ENCODE data around the gene SORCS1. TPM values are rescaled to one million over a fixed set of nuclear protein-coding genes. Genes with fewer than 3 reads are reported as not detected.

SORCS1 gene
- total and polyA plus RNA-seq, 2 donors (not counting 1 experiment from before 2014, with no cell fraction given): not detected

GRCh38 chr10:106619346-106619745 is 545.2 kb downstream of the SORCS1 start:
- Histone ChIP-seq H3K4me2 (replicated peaks; ENCODE audit: low read depth, low read length, poor library complexity, severe bottlenecking) (no peak overlapping the region), H3K4me3 (ENCODE audit: control extremely low read depth in 1 of 5, extremely low read depth in 1 of 5, insufficient read depth in 1 of 5, low read depth in 2 of 5, low read length in 4 of 5) (no peak overlapping the region), H3K79me2 (ENCODE audit: control insufficient read depth, insufficient read depth, low read length) (no peaks in the 10 kb centered on the region), H2AFZ (ENCODE audit: insufficient read depth, low read depth, low read length, poor library complexity, severe bottlenecking) (no peak overlapping the region), H3K4me1 (ENCODE audit: control insufficient read depth in 2 of 2, insufficient read depth in 2 of 2, low read length in 2 of 2) (no peaks in the 10 kb centered on the region), H3K9me3 (ENCODE audit: control extremely low read depth in 1 of 3, control insufficient read depth in 2 of 3, insufficient read depth in 1 of 3, low read length in 2 of 3) (no peaks in the 10 kb centered on the region), H3K27me3 (replicated peaks in 1 of 4; ENCODE audit: control extremely low read depth in 1 of 4, control insufficient read depth in 3 of 4, insufficient read depth in 4 of 4, low read length in 3 of 4) (no peaks in the 10 kb centered on the region), H3K36me3 (replicated peaks in 1 of 2; ENCODE audit: control extremely low read depth in 1 of 2, control insufficient read depth in 1 of 2, extremely low read depth in 1 of 2, insufficient read depth in 2 of 2, low read length in 1 of 2) (no peaks in the 10 kb centered on the region), H3K9ac (ENCODE audit: low read length) (no peak overlapping the region), H4K20me1 (ENCODE audit: control insufficient read depth, insufficient read depth, low read length, poor library complexity, severe bottlenecking) (no peaks in the 10 kb centered on the region), H3K27ac (ENCODE audit: low read length in 2 of 2) (no peak overlapping the region)
- 86% methylated on average over 1 of the region's 1 CpG for WGBS (ENCODE audit: insufficient coverage)
- no peak overlapping the region for H3K4me3 Mint-ChIP-seq
- no peak for ATAC-seq (ENCODE audit: low read depth)
- intact Hi-C loops (cut with micrococcal nuclease): no loop called here
- POLR2A ChIA-PET: no interaction called here
- H3K27ac Mint-ChIP-seq: no peak overlapping the region
- no peaks in the 10 kb centered on the region for H3K9me3 Mint-ChIP-seq (ENCODE audit: insufficient read depth)
- peaks cover 3% of the 10 kb centered on the region for H3K27me3 Mint-ChIP-seq
- DNase-seq: no peak
- CTCF ChIA-PET: no interaction called here
- no peaks in the 10 kb centered on the region for H3K4me1 Mint-ChIP-seq
- no peak for TF ChIP-seq EZH2 (IDR thresholded peaks at IDR 0.05; ENCODE audit: borderline replicate concordance, insufficient read depth, low read depth, low read length, poor library complexity, severe bottlenecking)
- TF ChIP-seq, protein P1, sequence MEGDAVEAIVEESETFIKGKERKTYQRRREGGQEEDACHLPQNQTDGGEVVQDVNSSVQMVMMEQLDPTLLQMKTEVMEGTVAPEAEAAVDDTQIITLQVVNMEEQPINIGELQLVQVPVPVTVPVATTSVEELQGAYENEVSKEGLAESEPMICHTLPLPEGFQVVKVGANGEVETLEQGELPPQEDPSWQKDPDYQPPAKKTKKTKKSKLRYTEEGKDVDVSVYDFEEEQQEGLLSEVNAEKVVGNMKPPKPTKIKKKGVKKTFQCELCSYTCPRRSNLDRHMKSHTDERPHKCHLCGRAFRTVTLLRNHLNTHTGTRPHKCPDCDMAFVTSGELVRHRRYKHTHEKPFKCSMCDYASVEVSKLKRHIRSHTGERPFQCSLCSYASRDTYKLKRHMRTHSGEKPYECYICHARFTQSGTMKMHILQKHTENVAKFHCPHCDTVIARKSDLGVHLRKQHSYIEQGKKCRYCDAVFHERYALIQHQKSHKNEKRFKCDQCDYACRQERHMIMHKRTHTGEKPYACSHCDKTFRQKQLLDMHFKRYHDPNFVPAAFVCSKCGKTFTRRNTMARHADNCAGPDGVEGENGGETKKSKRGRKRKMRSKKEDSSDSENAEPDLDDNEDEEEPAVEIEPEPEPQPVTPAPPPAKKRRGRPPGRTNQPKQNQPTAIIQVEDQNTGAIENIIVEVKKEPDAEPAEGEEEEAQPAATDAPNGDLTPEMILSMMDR (IDR thresholded peaks at IDR 0.05): no peak

GRCh38 chr10:106618646-106619045 is 545.9 kb downstream of the SORCS1 start:
- H3K4me2 ChIP-seq (replicated peaks; ENCODE audit: low read depth, low read length, poor library complexity, severe bottlenecking): no peak overlapping the region
- H3K9ac ChIP-seq (ENCODE audit: low read length): no peak overlapping the region
- H3K27me3 ChIP-seq (replicated peaks in 1 of 4; ENCODE audit: control extremely low read depth in 1 of 4, control insufficient read depth in 3 of 4, insufficient read depth in 4 of 4, low read length in 3 of 4): no peaks in the 10 kb centered on the region
- POLR2A ChIA-PET: no interaction called here
- no peaks in the 10 kb centered on the region for H4K20me1 ChIP-seq (ENCODE audit: control insufficient read depth, insufficient read depth, low read length, poor library complexity, severe bottlenecking)
- no peaks in the 10 kb centered on the region for H3K36me3 ChIP-seq (replicated peaks in 1 of 2; ENCODE audit: control extremely low read depth in 1 of 2, control insufficient read depth in 1 of 2, extremely low read depth in 1 of 2, insufficient read depth in 2 of 2, low read length in 1 of 2)
- no peaks in the 10 kb centered on the region for H3K79me2 ChIP-seq (ENCODE audit: control insufficient read depth, insufficient read depth, low read length)
- H3K4me1 ChIP-seq (ENCODE audit: control insufficient read depth in 2 of 2, insufficient read depth in 2 of 2, low read length in 2 of 2): no peaks in the 10 kb centered on the region
- intact Hi-C loops (cut with micrococcal nuclease): no loop called here
- ATAC-seq (ENCODE audit: low read depth) (no peak), DNase-seq (no peak)
- H3K27ac Mint-ChIP-seq: no peak overlapping the region
- no peak overlapping the region for H3K4me3 ChIP-seq (ENCODE audit: control extremely low read depth in 1 of 5, extremely low read depth in 1 of 5, insufficient read depth in 1 of 5, low read depth in 2 of 5, low read length in 4 of 5)
- no peaks in the 10 kb centered on the region for H3K9me3 ChIP-seq (ENCODE audit: control extremely low read depth in 1 of 3, control insufficient read depth in 2 of 3, insufficient read depth in 1 of 3, low read length in 2 of 3)
- H2AFZ ChIP-seq (ENCODE audit: insufficient read depth, low read depth, low read length, poor library complexity, severe bottlenecking): no peak overlapping the region
- no peak overlapping the region for H3K27ac ChIP-seq (ENCODE audit: low read length in 2 of 2)
- no peaks in the 10 kb centered on the region for H3K9me3 Mint-ChIP-seq (ENCODE audit: insufficient read depth)
- H3K4me1 Mint-ChIP-seq: no peaks in the 10 kb centered on the region
- H3K27me3 Mint-ChIP-seq: no peaks in the 10 kb centered on the region
- no peak for TF ChIP-seq EZH2 (IDR thresholded peaks at IDR 0.05; ENCODE audit: borderline replicate concordance, insufficient read depth, low read depth, low read length, poor library complexity, severe bottlenecking)
- TF ChIP-seq, protein P1 (IDR thresholded peaks at IDR 0.05): no peak
- WGBS (ENCODE audit: insufficient coverage): 50% methylated on average over 2 of the region's 5 CpGs
- CTCF ChIA-PET: no interaction called here
- no peak overlapping the region for H3K4me3 Mint-ChIP-seq
